ENCODE results near the gene GGN. TPM values are rescaled to one million over a fixed set of nuclear protein-coding genes. Genes with fewer than 3 reads are reported as not detected.

GGN gene
- total and polyA plus RNA-seq, 9 of the 15 experiments (the other 6 are each of a cell fraction or from before 2014, with no cell fraction given) = 0.15 to 0.33 TPM; not detected in 7

DNA sequence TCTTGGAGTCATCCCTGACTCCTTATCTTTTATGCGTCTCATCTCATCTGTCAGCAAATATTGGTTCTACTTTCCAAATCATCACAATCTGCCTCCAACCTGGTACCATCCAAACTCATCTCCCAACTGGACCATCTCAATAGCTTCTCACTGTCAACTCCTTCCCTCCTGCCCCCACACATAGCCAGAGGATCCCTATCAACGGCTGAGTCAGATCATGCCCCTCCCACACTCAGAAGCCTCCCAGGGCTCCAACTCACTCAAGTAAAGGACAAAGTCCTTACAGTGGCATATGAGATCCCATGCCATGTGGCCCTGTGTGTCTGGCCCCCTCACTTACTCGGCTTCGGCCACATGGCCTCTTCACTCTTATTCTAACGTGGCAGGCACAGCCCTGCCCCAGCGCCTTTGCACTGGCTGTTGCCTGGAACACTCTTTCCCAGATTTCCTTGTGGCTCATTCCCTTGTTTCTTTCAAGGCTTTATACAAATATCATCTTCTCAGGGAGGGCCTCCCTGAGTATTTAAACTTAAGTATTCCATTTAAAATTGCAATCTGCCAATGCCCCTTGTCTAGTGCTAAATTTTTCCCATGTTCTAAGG, 5.0 kb upstream of the GGN start (continued):
- TF ChIP-seq FOS (IDR thresholded peaks at IDR 0.05; ENCODE audit: extremely low read depth, insufficient read length) (peak; percentile 14), SRSF9 (IDR thresholded peaks at IDR 0.05; ENCODE audit: borderline replicate concordance, low read depth, low read length) (no peak), PHB2 (IDR thresholded peaks at IDR 0.05; ENCODE audit: low read depth) (no peak), ZNF589 (CRISPR knock-in tag; IDR thresholded peaks at IDR 0.05; ENCODE audit: low read depth) (no peak), EGR1 (conservative IDR thresholded peaks at IDR 0.05) (peak; percentile 81), MEIS2 (IDR thresholded peaks at IDR 0.05; ENCODE audit: partially characterized antibody) (peak; percentile 25), EHMT2 (IDR thresholded peaks at IDR 0.05) (peak; percentile 83), MAFG (tag; conservative IDR thresholded peaks at IDR 0.05) (peak; percentile 26; the same call in 1 of the 2 replicates), SMARCC2 (IDR thresholded peaks at IDR 0.05; ENCODE audit: low read depth) (no peak), ZNF133 (CRISPR knock-in tag; IDR thresholded peaks at IDR 0.05) (no peak), SMARCA4 (IDR thresholded peaks at IDR 0.05) (peak; percentile 79), SREBF1 (IDR thresholded peaks at IDR 0.05; ENCODE audit: borderline replicate concordance, low read depth, low read length) (no peak), ATF3 (IDR thresholded peaks at IDR 0.05) (peak; percentile 61), ATF3 (CRISPR knock-in tag; conservative IDR thresholded peaks at IDR 0.05) (no peak), JUND (IDR thresholded peaks at IDR 0.05; ENCODE audit: borderline replicate concordance, low read depth, low read length) (peak; percentile 87), JUND (tag; IDR thresholded peaks at IDR 0.05; ENCODE audit: borderline replicate concordance, low read depth, low read length) (peak; percentile 86; the same call in 1 of the 3 replicates), HDAC1 (IDR thresholded peaks at IDR 0.05) (peak in 1 of 2 experiments; percentile 45; a peak in 1 of 4 replicates), TCF3 (CRISPR knock-in tag; IDR thresholded peaks at IDR 0.05) (no peak), MAZ (CRISPR knock-in tag; conservative IDR thresholded peaks at IDR 0.05 in 1 of 2, IDR thresholded peaks at IDR 0.05 in 1 of 2) (peak; percentile 18 to 77; a peak in 2 of 4 replicates)
- TF ChIP-seq, protein P1, sequence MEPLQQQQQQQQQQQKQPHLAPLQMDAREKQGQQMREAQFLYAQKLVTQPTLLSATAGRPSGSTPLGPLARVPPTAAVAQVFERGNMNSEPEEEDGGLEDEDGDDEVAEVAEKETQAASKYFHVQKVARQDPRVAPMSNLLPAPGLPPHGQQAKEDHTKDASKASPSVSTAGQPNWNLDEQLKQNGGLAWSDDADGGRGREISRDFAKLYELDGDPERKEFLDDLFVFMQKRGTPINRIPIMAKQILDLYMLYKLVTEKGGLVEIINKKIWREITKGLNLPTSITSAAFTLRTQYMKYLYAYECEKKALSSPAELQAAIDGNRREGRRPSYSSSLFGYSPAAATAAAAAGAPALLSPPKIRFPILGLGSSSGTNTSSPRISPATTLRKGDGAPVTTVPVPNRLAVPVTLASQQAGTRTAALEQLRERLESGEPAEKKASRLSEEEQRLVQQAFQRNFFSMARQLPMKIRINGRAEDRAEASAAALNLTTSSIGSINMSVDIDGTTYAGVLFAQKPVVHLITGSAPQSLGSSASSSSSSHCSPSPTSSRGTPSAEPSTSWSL (CRISPR knock-in tag; IDR thresholded peaks at IDR 0.05; ENCODE audit: borderline replicate concordance) = no peak
- TF ChIP-seq, protein P2, sequence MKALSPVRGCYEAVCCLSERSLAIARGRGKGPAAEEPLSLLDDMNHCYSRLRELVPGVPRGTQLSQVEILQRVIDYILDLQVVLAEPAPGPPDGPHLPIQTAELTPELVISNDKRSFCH (CRISPR knock-in tag; IDR thresholded peaks at IDR 0.05) = no peak
- TF ChIP-seq, protein P2 (tag; IDR thresholded peaks at IDR 0.05) = no peak
- TF ChIP-seq, protein P3, sequence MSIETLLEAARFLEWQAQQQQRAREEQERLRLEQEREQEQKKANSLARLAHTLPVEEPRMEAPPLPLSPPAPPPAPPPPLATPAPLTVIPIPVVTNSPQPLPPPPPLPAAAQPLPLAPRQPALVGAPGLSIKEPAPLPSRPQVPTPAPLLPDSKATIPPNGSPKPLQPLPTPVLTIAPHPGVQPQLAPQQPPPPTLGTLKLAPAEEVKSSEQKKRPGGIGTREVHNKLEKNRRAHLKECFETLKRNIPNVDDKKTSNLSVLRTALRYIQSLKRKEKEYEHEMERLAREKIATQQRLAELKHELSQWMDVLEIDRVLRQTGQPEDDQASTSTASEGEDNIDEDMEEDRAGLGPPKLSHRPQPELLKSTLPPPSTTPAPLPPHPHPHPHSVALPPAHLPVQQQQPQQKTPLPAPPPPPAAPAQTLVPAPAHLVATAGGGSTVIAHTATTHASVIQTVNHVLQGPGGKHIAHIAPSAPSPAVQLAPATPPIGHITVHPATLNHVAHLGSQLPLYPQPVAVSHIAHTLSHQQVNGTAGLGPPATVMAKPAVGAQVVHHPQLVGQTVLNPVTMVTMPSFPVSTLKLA (conservative IDR thresholded peaks at IDR 0.05) = 0 out of 4 replicates have a peak, but pooled peaks of 1 of the 2 experiments have one; percentile 22
- TF ChIP-seq, protein P4, sequence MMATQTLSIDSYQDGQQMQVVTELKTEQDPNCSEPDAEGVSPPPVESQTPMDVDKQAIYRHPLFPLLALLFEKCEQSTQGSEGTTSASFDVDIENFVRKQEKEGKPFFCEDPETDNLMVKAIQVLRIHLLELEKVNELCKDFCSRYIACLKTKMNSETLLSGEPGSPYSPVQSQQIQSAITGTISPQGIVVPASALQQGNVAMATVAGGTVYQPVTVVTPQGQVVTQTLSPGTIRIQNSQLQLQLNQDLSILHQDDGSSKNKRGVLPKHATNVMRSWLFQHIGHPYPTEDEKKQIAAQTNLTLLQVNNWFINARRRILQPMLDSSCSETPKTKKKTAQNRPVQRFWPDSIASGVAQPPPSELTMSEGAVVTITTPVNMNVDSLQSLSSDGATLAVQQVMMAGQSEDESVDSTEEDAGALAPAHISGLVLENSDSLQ (IDR thresholded peaks at IDR 0.05) = peak; percentile 53

Data from K562 (cell line).